RWPE1 (cell line): ENCODE results near the gene C1R.
"Not testable (repeated sequence)": the region's sequence is repeated elsewhere in the genome, so short reads cannot be mapped to it uniquely, and the experiment has no call there.

Experiments
- CTCF ChIA-PET: fragments of 350-600 bp; sonication (Branson Sonifier 250); formaldehyde crosslinking; extraction: SDS; loops from one replicate; lab custom pipeline; 2021; lab: Yijun Ruan, JAX
- POLR2A ChIA-PET: fragments of 400-600 bp; formaldehyde crosslinking; extraction: SDS; loops from one replicate; lab custom pipeline; 2020; ENCODE audit warnings: antibody characterized with exemption; ENCODE audit not compliant: low non-redundant PET; lab: Yijun Ruan, JAX
- DNase-seq: peaks from one replicate; pipeline ENCODE4 v3.0.0; 2012; ENCODE audit warnings: low spot score
- H3K27ac ChIP-seq: fragments of 450-650 bp; 2 replicates; pipeline ENCODE4 v1.5.1; 2017
- TF ChIP-seq, protein P1 (sequence below): fragments of 450-650 bp; conservative IDR thresholded peaks from 2 replicates; pipeline ENCODE4 v1.5.1; 2017; ENCODE audit warnings: low read depth, mild to moderate bottlenecking

C1R gene

DNA sequence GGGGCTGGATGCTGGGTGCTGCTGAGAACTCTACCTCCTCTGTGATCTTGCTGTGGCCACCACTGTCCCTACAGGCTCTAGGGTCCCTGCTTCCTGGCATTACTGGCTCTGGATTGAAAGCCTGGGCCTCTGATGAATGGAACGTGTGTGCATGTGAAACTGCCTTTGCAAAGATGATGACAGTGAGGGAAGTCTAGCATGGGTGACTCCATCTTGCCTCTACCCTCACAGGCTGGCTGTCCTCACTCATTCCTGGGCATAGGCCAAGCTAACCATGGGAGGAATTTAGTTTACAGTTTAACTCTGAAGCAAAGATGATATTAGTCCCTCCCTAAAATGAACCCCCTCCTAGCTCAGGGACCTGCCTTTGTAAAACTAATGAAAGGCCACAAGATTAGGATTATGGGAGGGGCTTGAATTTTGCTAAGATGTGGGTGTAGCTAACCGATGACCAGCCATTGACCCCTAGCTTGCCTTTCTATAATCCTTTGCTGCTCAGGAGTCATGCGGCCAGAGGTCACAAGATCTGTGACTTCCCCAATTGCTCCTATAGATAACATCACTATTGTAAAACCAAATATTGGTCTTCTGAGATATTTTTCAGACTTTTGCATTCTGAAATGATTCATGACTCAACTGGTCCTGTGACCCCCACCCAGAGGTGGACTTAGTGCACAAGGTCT, 33.9 kb downstream of the C1R start:
- CTCF ChIA-PET: interaction anchor here (0.5 to 0.6 kb wide), 2 partner anchors 22 to 55 kb away, joined by 3 to 5 read pairs; no protein-coding TSS in a partner anchor
- H3K27ac ChIP-seq: no peak overlapping the region
- DNase-seq: no peak
- TF ChIP-seq, protein P1, sequence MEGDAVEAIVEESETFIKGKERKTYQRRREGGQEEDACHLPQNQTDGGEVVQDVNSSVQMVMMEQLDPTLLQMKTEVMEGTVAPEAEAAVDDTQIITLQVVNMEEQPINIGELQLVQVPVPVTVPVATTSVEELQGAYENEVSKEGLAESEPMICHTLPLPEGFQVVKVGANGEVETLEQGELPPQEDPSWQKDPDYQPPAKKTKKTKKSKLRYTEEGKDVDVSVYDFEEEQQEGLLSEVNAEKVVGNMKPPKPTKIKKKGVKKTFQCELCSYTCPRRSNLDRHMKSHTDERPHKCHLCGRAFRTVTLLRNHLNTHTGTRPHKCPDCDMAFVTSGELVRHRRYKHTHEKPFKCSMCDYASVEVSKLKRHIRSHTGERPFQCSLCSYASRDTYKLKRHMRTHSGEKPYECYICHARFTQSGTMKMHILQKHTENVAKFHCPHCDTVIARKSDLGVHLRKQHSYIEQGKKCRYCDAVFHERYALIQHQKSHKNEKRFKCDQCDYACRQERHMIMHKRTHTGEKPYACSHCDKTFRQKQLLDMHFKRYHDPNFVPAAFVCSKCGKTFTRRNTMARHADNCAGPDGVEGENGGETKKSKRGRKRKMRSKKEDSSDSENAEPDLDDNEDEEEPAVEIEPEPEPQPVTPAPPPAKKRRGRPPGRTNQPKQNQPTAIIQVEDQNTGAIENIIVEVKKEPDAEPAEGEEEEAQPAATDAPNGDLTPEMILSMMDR: no peak
- POLR2A ChIA-PET: no interaction called here

DNA sequence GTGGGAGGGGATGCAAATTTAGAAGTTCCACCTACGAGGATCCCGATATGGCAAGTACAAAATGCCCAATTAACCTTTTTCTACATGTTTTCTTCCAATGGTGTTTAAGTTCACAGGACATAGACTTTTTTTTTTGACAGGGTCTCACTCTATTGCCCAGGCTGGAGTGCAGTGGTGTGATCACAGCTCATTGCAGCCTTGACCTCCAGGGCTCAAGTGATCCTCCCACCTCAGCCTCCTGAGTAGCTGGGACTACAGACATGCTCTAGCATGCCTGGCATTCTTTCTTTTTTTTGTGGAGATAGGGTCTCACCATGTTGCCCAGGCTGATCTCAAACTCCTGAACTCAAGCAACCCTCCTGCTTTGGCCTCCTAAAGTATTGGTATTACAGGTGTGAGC, 36.5 kb downstream of the C1R start:
- POLR2A ChIA-PET: not testable (repeated sequence)

DNA sequence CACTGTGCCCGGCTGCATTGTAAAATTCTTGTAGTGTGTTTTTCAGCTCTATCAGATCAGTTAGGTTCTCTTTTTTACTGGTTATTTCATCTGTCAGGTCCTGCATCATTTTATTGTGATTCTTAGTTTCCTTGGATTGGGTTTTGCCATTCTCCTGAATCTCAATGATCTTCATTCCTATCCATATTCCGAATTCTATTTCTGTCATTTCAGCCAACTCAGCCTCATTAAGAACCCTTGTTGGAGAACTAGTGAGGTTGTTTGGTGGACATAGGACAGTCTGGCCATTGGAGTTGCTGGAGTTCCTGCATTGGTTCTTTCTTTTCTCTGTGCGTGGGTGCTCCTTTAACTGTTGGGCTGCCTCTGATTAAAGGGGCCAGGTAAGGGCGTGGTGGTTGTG, 37.3 kb downstream of the C1R start:
- ChIA-PET POLR2A (no interaction called here), CTCF (no interaction called here)
- TF ChIP-seq, protein P1: no peak

More for the DNA sequence above, 36.5 kb downstream of the C1R start:
- not testable (repeated sequence) for H3K27ac ChIP-seq, DNase-seq
- CTCF ChIA-PET: interaction anchor here (0.8 kb wide), 1 partner anchor 40 kb away, joined by 3 read pairs; no protein-coding TSS in a partner anchor

DNA sequence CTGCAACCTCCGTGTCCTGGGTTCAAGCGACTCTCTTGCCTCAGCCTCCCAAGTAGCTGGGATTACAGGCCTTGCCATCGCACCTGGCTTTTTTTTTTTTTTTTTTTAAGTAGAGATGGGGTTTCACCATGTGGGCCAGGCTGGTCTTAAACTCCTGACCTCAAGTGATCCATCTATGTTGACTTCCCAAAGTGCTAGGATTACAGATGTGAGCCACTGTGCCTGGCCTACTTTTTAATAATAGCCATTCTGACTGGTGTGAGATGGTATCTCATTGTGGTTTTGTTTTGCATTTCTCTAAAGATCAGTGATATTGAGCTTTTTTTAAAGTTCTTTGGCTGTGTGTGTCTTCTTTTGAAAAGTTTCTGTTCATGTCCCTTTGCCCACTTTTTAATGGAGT, 42.3 kb downstream of the C1R start:
- DNase-seq, POLR2A ChIA-PET, H3K27ac ChIP-seq: not testable (repeated sequence)
- CTCF ChIA-PET: interaction anchor here (0.7 kb wide), 1 partner anchor 491 kb away, joined by 3 read pairs; no protein-coding TSS in a partner anchor

More for the DNA sequence above, 37.3 kb downstream of the C1R start:
- H3K27ac ChIP-seq: no peak overlapping the region
- DNase-seq: no peak

DNA sequence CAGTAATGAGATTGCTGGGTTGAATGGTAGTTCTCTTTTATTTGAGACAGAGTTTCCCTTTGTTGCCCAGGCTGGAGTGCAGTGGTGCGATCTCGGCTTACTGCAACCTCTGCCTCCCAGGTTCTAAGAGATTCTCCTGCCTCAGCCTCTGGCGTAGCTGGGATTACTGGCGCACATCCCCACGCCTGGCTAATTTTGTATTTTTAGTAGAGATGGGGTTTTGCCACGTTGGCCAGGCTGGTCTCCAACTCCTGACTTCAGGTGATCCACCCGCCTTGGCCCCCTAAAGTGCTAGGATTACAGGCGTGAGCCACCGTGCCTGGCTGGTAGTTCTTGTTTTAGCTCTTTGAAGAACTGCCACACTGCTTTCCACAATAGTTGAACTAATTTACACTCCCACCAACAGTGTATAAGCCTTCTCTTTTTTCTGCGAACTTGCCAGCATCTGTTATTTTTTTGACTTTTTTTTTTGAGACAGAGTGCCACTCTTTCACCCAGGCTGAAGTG, 42.7 kb downstream of the C1R start:
- H3K27ac ChIP-seq, DNase-seq, POLR2A ChIA-PET: not testable (repeated sequence)
- CTCF ChIA-PET: interaction anchor here (0.7 kb wide), 1 partner anchor 491 kb away, joined by 3 read pairs; no protein-coding TSS in a partner anchor

DNA sequence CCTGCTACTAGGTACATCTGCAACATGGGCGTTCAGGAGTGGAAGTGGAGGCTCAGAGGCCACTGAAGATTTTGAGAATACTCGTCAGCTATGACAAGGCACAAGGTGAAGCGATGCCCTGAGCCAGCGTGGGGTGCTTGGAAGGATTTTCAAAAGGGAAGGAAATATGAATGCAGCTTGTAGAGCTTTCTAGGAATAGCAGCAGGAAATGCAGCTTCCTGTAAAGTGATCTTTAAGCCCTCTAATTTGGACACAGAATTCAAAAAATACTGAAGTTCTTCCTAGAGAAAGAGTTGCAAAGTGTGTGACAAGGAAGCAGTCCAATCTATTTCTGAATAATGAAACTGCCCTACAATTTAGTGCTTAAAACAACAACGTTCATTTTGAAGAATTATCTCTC, 44.9 kb downstream of the C1R start:
- no peak for DNase-seq
- TF ChIP-seq, protein P1: no peak
- no peak overlapping the region for H3K27ac ChIP-seq
- ChIA-PET CTCF (no interaction called here), POLR2A (no interaction called here)

DNA sequence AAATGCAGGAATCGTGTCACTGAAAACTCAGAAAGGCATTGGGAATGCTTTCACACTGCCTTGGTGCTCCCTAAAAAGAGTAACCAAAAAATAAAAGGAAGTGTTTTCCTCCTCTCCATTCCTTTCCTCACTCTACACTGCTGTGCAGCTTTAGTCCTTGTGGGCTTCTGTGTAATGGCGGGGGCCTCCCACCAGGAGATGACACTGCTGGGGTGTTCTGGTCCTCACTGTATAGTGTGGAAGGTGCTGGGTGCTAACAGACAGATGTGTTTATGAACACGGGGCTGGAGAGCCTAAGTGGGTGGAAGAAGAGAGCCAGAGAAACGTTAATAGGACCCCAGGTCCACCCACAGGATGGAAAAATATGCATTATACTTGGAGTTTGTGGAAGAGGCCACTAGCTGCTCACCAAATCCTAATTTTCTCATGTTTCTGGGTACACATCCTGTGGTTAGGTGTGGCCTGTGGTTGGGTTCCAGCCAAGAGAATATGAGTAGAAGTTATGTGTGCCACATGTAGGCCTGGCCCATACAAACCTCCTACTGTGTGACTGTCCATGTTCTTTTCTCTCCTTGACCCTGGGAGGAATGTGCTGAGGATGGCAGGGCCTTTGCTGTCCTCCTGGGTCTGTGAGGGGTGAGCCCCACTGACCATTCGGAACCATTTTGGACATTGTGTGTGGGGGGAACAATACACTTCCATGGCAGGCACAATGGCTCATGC, 45.7 kb downstream of the C1R start:
- CTCF ChIA-PET: no interaction called here
- TF ChIP-seq, protein P1: no peak

DNA sequence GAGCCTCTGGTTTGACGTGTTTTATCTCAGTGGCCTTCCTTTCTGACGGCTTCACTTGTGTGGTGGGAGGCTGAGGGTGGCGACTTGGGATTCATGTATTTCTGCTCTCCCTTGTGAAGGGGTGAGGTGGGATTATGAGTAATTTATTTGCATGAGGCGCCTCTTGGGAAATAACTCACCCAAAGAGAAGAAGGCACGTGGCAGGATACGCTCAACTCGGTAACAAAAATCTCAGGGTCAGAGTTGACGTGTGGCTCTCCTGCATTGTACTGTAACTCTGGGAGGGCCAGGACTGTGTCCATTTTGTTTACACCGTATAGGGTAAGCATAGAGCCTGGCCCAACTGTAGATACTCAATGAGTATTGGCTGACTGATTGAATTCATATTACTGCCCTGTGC, 46.3 kb downstream of the C1R start:
- ChIA-PET POLR2A (no interaction called here), CTCF (no interaction called here)
- no peak for DNase-seq
- H3K27ac ChIP-seq: no peak overlapping the region
- TF ChIP-seq, protein P1: no peak

More for the DNA sequence above, 45.7 kb downstream of the C1R start:
- no peak for DNase-seq
- POLR2A ChIA-PET: no interaction called here
- H3K27ac ChIP-seq: no peak overlapping the region
